Pancreas (tissue), 10 donors: ENCODE results near the gene CCL23. TPM values are rescaled to one million over a fixed set of nuclear protein-coding genes. Genes with fewer than 3 reads are reported as not detected.

Source experiments
- ATAC-seq, 4 donors: fragments of 200-7000 bp; cut with Tn5 transposase; one replicate each; pipeline versions ENCODE4 v1.8.0 to v1.9.1; 2020; ENCODE audit warnings: mild to moderate bottlenecking in 4 of 4, moderate library complexity in 4 of 4
- DNase-seq, 6 donors: peaks; one replicate each; pipeline ENCODE4 v3.0.0-alpha.2; 2020
- FAIRE-seq: peaks from 2 replicates; lab custom pipeline; 2012; peaks lifted over from hg19 to GRCh38; lab: Jason Lieb, UNC
- H3K27ac ChIP-seq, 4 donors: fragments of 200-600 bp; sonication (generic); 1 replicate in 3 of 4; 2 replicates in 1 of 4; pipeline versions ENCODE4 v1.5.0 to v1.8.0; 2020
- H3K27me3 ChIP-seq, 4 donors: fragments of 200-600 bp; one replicate each; pipeline ENCODE4 v1.8.0; 2021
- H3K36me3 ChIP-seq, 3 donors: fragments of 200-600 bp; sonication (generic) in 1 of 3; one replicate each; pipeline versions ENCODE4 v1.5.0 to v1.8.0; 2020 to 2021
- H3K4me1 ChIP-seq, 3 donors: fragments of 200-600 bp; one replicate each; pipeline ENCODE4 v1.8.0; 2021
- H3K4me3 ChIP-seq, 4 donors: fragments of 200-600 bp; sonication (generic) in 2 of 4; one replicate each; pipeline versions ENCODE4 v1.5.0 to v1.8.0; 2020 to 2021
- H3K9me3 ChIP-seq, 4 donors: fragments of 200-600 bp; one replicate each; pipeline ENCODE4 v1.8.0; 2021
- CTCF ChIP-seq, 4 donors: fragments of 200-600 bp; sonication (generic) in 3 of 4; IDR thresholded peaks; one replicate each; pipeline versions ENCODE4 v1.5.0 to v1.8.0; 2021; ENCODE audit warnings: antibody characterized with exemption in 4 of 4
- WGBS, 2 donors: extraction: QIAGEN DNeasy Blood & Tissue Kit; methylation state at CpG; one replicate each; pipeline ENCODE4 v1.1.7; 2013; 5-methylcytosine and 5-hydroxymethylcytosine counted together
- intact Hi-C, 3 donors: fragments of 100-400 bp; cut with DNase I; formaldehyde crosslinking; loops; one replicate each; pipeline versions ENCODE4 v1.11.1 to v1.14.2; 2022
- polyA plus RNA-seq, 2 donors: library from polyadenylated mRNA; stranded (reverse); fragments of 200-250 nt; gene quantifications; one replicate each; pipeline ENCODE4 v1.2.3, GENCODE V29; 2013
- total RNA-seq, 6 donors: library from RNA; stranded (reverse); fragmentation: NEBNext Ultra II Directional in 4 of 6; extraction: Animal tissue kit (Norgen Biotek cat#: 25700) in 4 of 6; gene quantifications; one replicate each; pipeline versions ENCODE4 v1.2.1 to v1.2.4, GENCODE V29; 2021 to 2023
- donor health status: healthy with polysubstance abuse.
- donor health status: DM: no; HTN: no; CAD: no; lungs with moderate emphysema.
- donor health status: DM: no; HTN: no; CAD: no.
- donor health status: control.
- donor health status: control.
- donor health status: Bipolar disorder and iron deficiency.
- donor health status: DM: yes; HTN: yes; CAD: no.
- donor health status: DM: no; HTN: no; CAD: no.
- donor health status: DM: no; HTN: no; CAD: no.
- donor health status: DM: yes; HTN: yes; CAD: no.

The CCL23 gene
- total and polyA plus RNA-seq, 8 donors, result 0.39 to 2.2 (median 0.63) TPM; not detected in 2

GRCh38 chr17:36059406-36059805, 41.6 kb upstream of the CCL23 start:
- FAIRE-seq, result no peak
- intact Hi-C loops, result no loop called here
- no peak for DNase-seq
- no peak for TF ChIP-seq CTCF (IDR thresholded peaks at IDR 0.05)
- H3K36me3 ChIP-seq, result no peaks in the 10 kb centered on the region
- H3K4me1 ChIP-seq, result no peaks in the 10 kb centered on the region
- no peaks in the 10 kb centered on the region for H3K9me3 ChIP-seq
- no peaks in the 10 kb centered on the region for H3K27me3 ChIP-seq
- 74% methylated on average over 7 of the region's 7 CpGs for WGBS, 2 donors
- ATAC-seq, result no peak
- no peak overlapping the region for H3K4me3 ChIP-seq
- no peak overlapping the region for H3K27ac ChIP-seq

GRCh38 chr17:36057911-36058310, 40.1 kb upstream of the CCL23 start:
- TF ChIP-seq CTCF (IDR thresholded peaks at IDR 0.05), result no peak
- no peak for ATAC-seq
- no peak for FAIRE-seq

GRCh38 chr17:36055921-36056520, 38.2 kb upstream of the CCL23 start:
- no peak overlapping the region for H3K4me3 ChIP-seq
- WGBS, 2 donors, result 85 to 89% methylated on average over 4 of the region's 4 CpGs
- FAIRE-seq (no peak), ATAC-seq (no peak), DNase-seq (no peak)
- H3K9me3 ChIP-seq, result no peaks in the 10 kb centered on the region
- no peaks in the 10 kb centered on the region for H3K36me3 ChIP-seq
- H3K4me1 ChIP-seq, result no peaks in the 10 kb centered on the region
- intact Hi-C loops, result no loop called here
- no peak overlapping the region for H3K27ac ChIP-seq
- no peak for TF ChIP-seq CTCF (IDR thresholded peaks at IDR 0.05)
- H3K27me3 ChIP-seq, result no peaks in the 10 kb centered on the region

More at GRCh38 chr17:36057911-36058310, 40.1 kb upstream of the CCL23 start:
- Histone ChIP-seq H3K9me3 (no peaks in the 10 kb centered on the region), H3K27ac (no peak overlapping the region), H3K36me3 (no peaks in the 10 kb centered on the region), H3K4me1 (no peaks in the 10 kb centered on the region), H3K27me3 (no peaks in the 10 kb centered on the region), H3K4me3 (no peak overlapping the region)
- DNase-seq, result no peak
- intact Hi-C loops, result no loop called here

- no peak for TF ChIP-seq CTCF (IDR thresholded peaks at IDR 0.05)
- no peak for ATAC-seq
- no peak for FAIRE-seq
- intact Hi-C loops, result no loop called here
- no peak overlapping the region for H3K4me3 ChIP-seq
- no peak for DNase-seq
- H3K4me1 ChIP-seq, result no peaks in the 10 kb centered on the region
- 61 to 78% methylated on average over 2 of the region's 2 CpGs for WGBS, 2 donors
- no peak overlapping the region for H3K27ac ChIP-seq
- H3K36me3 ChIP-seq, result no peaks in the 10 kb centered on the region
- no peaks in the 10 kb centered on the region for H3K27me3 ChIP-seq
- no peaks in the 10 kb centered on the region for H3K9me3 ChIP-seq
Measured at GRCh38 chr17:36055171-36055570, 37.4 kb upstream of the CCL23 start.

- Histone ChIP-seq H3K36me3 (no peaks in the 10 kb centered on the region), H3K27me3 (no peaks in the 10 kb centered on the region), H3K27ac (no peak overlapping the region), H3K9me3 (no peaks in the 10 kb centered on the region), H3K4me1 (no peaks in the 10 kb centered on the region), H3K4me3 (no peak overlapping the region)
- TF ChIP-seq CTCF (IDR thresholded peaks at IDR 0.05), result no peak
- 93 to 94% methylated on average over 2 of the region's 2 CpGs for WGBS, 2 donors
- no peak for DNase-seq
- intact Hi-C loops, result no loop called here
- no peak for FAIRE-seq
- ATAC-seq, result no peak
Measured at GRCh38 chr17:36049643-36050042, 31.9 kb upstream of the CCL23 start.
